ENCODE measurements around the gene NSRP1. TPM values are rescaled to one million over a fixed set of nuclear protein-coding genes. Genes with fewer than 3 reads are reported as not detected.

The NSRP1 gene
- total and polyA plus RNA-seq, 2 of the 8 experiments (the other 6 are each of a cell fraction or from before 2014, with no cell fraction given), result 6.1 to 22.4 TPM

- H4K8ac ChIP-seq (ENCODE audit: extremely low read depth, insufficient read depth, low read length), result no peak overlapping the region
- FAIRE-seq (no peak), DNase-seq (ENCODE audit: low read depth in 1 of 2, low spot score in 2 of 2) (no peak)
- no peak overlapping the region for H2AFZ ChIP-seq (ENCODE audit: low read length)
- H4K91ac ChIP-seq (replicated peaks; ENCODE audit: insufficient read length, low read length), result no peak overlapping the region
- H3K14ac ChIP-seq (ENCODE audit: insufficient read length), result no peak overlapping the region
- no peaks in the 10 kb centered on the region for H3K4me1 ChIP-seq (replicated peaks in 1 of 4; ENCODE audit: control insufficient read depth in 3 of 4, insufficient read depth in 4 of 4, low read length in 3 of 4)
- no peak overlapping the region for H2BK120ac ChIP-seq (replicated peaks; ENCODE audit: low read depth, low read length)
- H3K9ac ChIP-seq (replicated peaks in 1 of 4; ENCODE audit: extremely low read depth in 1 of 4, low read depth in 3 of 4, low read length in 3 of 4), result no peak overlapping the region
- no peak overlapping the region for H3K18ac ChIP-seq (ENCODE audit: extremely low read depth, low read length)
- no peak overlapping the region for H4K5ac ChIP-seq (ENCODE audit: insufficient read length, low read depth, low read length)
- ChIA-PET POLR2A (ENCODE audit: partially characterized antibody) (interaction anchor here (0.9 to 1.5 kb wide), 5 partner anchors 8 to 85 kb away, joined by 3 to 4 read pairs (median 3); no protein-coding TSS in a partner anchor), CTCF (ENCODE audit: partially characterized antibody) (interaction anchor here (1.3 to 1.4 kb wide), 2 partner anchors 14 to 46 kb away, joined by 3 to 4 read pairs; no protein-coding TSS in a partner anchor)
- no peak overlapping the region for H2AK5ac ChIP-seq (ENCODE audit: low read depth, low read length)
- H3K79me1 ChIP-seq (ENCODE audit: low read depth, low read length), result no peaks in the 10 kb centered on the region
- H2BK20ac ChIP-seq (ENCODE audit: low read length), result no peak overlapping the region
- no peak overlapping the region for H3K27ac ChIP-seq (ENCODE audit: low read depth, low read length)
- peaks cover 0 to 8% (median 0%) of the 10 kb centered on the region in 4 experiments; a peak in 1 of 8 replicates for H3K36me3 ChIP-seq (ENCODE audit: control insufficient read depth in 2 of 4, insufficient read depth in 4 of 4, low read length in 3 of 4)
- 80% methylated on average over 2 of the region's 2 CpGs; no CpG with 5 or more reads in 1 of the 2 experiments for WGBS, 2 experiments (ENCODE audit: extremely low coverage in 1 of 2, insufficient coverage in 1 of 2, insufficient read length in 1 of 2, insufficient replicate concordance in 2 of 2, low coverage in 1 of 2, low lambda C conversion rate in 2 of 2, missing lambda C conversion rate in 1 of 2)
- no peaks in the 10 kb centered on the region for H3K79me2 ChIP-seq (ENCODE audit: control insufficient read depth in 1 of 2, insufficient read depth in 2 of 2, low read length in 2 of 2)
- H3K23me2 ChIP-seq (ENCODE audit: low read depth, low read length), result no peaks in the 10 kb centered on the region
- H3K4me2 ChIP-seq (ENCODE audit: insufficient read depth in 1 of 2, low read depth in 2 of 2, low read length in 2 of 2), result no peak overlapping the region
- H2BK12ac ChIP-seq (ENCODE audit: low read depth, low read length), result no peak overlapping the region
- H3K56ac ChIP-seq (replicated peaks; ENCODE audit: insufficient read length, low read depth, low read length), result no peak overlapping the region
- no peak overlapping the region for H3K23ac ChIP-seq (ENCODE audit: insufficient read length)
- H3K4me3 ChIP-seq (ENCODE audit: extremely low read depth in 1 of 4, insufficient read depth in 2 of 4, low read depth in 3 of 4, low read length in 4 of 4), result no peak overlapping the region
- no peak overlapping the region for H3K4ac ChIP-seq (replicated peaks; ENCODE audit: insufficient read length, low read depth, low read length)
- H3K9me3 ChIP-seq (ENCODE audit: insufficient read depth in 2 of 2, low read depth in 1 of 2, low read length in 1 of 2), result no peaks in the 10 kb centered on the region
- H4K20me1 ChIP-seq (replicated peaks in 1 of 2; ENCODE audit: control insufficient read depth in 1 of 2, insufficient read depth in 2 of 2, low read length in 2 of 2), result no peaks in the 10 kb centered on the region
- H2BK5ac ChIP-seq (ENCODE audit: low read depth, low read length), result no peak overlapping the region
- no peaks in the 10 kb centered on the region for H3K27me3 ChIP-seq (replicated peaks in 1 of 4; ENCODE audit: control insufficient read depth in 3 of 4, extremely low read depth in 1 of 4, insufficient read depth in 3 of 4, low read length in 3 of 4)
- H2BK15ac ChIP-seq (ENCODE audit: low read length), result no peak overlapping the region
- TF ChIP-seq POU5F1 (IDR thresholded peaks at IDR 0.05; ENCODE audit: low read depth, low read length) (no peak), CHD2 (IDR thresholded peaks at IDR 0.05; ENCODE audit: low read length) (no peak), NRF1 (IDR thresholded peaks at IDR 0.05; ENCODE audit: low read depth, low read length) (no peak), MAX (IDR thresholded peaks at IDR 0.05) (no peak), EP300 (IDR thresholded peaks at IDR 0.05; ENCODE audit: borderline replicate concordance in 1 of 2, low read depth in 2 of 2, low read length in 2 of 2) (no peak), FOSL1 (IDR thresholded peaks at IDR 0.05; ENCODE audit: insufficient read depth, low read depth, low read length) (no peak), JUN (IDR thresholded peaks at IDR 0.05; ENCODE audit: low read depth, low read length) (no peak), KDM4A (IDR thresholded peaks at IDR 0.05; ENCODE audit: low read depth, low read length, severe bottlenecking) (no peak), CTBP2 (IDR thresholded peaks at IDR 0.05; ENCODE audit: borderline replicate concordance, insufficient read depth, insufficient read length, low read length) (no peak), CTCF (IDR thresholded peaks at IDR 0.05; ENCODE audit: control extremely low read depth in 1 of 3, insufficient read depth in 1 of 3, low read depth in 1 of 3, low read length in 3 of 3) (no peak), JUND (IDR thresholded peaks at IDR 0.05; ENCODE audit: low read length) (no peak)
Measured at GRCh38 chr17:30191072-30191471, 74.5 kb downstream of the NSRP1 start.
